Measurements from ENCODE around the gene DOLPP1.

Gene DOLPP1

DNA sequence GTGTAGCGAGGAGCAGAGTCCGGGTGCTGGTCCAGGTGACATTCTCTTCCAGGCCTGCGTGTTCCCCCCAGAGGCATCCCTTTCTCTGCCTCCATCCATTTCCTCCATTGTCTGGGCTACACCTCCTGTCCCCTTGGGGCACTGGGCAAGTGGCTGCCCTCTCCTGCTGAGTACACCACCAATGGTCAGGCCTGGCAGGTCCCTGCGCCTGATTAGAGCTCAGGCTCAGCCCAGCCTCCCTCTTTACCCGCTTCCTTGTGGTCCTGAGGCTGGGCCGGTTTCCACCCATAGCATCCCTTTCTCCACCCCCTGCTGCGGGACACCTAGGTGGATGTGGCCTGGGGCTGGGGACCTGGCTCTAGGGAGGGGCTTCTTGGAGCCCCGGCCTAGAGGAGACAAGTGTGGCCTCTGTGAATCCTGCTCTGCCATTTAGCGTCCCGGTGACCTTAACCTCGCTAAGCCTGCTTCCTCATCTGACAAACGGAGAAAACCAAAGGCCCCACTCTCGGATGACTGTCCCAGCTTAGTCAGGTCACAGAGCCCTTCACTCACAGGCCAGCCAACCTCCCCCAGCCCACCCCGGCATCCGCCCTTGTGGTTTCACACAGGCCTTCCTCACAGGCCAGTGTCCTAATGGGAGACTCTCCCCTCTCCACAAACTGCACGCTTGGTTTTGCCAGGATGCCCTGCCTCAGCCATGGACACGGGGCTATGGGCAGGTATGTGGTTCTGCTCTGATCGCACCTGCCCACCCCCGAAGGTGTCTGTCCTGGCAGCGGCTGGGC is 12.9 kb downstream of the DOLPP1 start:
- in situ Hi-C loops (cut with MboI; ENCODE audit: low sequenced_read_pairs), result no loop called here

DNA sequence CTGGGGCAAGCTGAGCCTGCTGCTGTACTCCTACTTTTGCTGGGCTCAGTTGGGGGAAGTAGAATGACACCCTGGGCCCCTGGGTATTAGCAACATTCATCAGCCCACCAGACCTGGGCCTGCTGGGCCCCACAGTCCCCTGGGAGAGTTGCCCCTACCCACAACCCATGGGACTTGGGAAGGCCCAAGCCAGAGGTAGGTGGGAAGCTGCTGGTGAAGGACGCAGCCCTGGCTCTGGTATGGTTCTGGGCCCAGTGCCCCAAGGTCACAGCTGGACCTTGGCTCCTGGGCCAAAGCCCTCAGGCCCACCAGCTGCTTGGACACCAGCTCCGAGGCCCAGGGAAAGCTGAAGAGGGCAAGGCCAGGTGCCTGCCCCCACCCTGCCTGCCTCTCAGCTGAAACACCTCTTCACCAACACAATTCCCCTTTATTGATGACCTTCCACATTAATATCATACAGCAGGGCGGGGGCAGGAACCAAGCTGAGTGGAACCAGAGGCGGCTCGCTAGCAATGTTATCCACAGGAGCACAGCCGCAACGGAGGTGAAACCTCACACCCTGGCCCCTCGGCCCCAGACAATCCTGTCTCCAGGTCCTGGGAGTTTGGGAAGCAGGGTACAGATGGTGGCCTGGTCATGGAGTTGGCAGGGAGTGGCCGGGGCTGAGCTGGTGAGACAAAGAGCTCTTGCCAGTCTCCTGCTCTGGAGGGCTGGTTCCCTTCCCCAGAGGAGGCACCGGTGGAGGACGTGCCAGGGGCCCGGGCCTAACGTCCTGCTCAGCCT is 13.7 kb downstream of the DOLPP1 start:
- in situ Hi-C loops (cut with MboI; ENCODE audit: low sequenced_read_pairs), result no loop called here

DNA sequence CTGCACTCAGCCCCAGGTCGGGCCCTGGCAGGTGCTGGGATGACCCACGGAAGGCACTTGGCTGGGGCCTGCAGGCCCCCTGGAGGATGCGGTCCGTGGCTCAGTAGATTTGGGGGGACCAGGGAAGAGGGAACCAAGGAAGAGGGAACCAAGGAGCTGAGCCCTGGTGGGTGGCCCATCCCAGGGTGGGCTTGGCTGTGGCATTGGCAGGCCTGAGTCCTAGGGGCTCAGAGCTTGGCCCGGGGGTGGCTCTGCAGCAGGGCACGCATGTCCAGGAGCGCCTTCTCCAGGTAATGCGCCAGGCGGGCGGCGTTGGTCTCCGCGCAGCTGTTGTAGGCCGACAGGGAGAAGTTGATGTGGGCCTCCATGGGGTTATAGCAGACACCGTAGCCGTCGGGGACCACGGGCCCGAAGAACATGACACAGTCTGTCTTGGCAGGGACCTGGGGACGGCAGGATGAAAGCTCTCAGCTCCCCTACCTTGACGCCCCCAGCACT is 14.3 kb downstream of the DOLPP1 start:
- in situ Hi-C loops (cut with MboI; ENCODE audit: low sequenced_read_pairs), result no loop called here

DNA sequence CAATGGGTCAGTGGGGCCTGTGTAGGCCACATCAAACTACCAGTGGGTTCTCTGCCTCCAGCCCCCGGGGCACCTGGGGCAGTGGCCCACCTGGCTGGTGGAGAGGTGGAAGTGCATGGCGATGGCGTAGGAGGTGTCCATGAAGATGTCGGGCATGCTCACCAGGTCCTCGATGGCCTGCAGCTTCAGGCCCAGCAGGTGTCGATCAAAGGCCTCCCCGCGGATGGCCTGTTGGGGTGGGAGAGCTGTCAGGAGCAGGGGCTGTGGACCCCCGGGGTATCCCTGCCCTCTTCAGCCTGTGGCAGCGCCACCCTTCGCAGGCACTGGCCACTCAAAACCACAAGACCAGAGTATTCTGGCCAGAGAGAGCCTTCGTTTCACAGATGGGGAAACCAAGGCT is 15.0 kb downstream of the DOLPP1 start:
- in situ Hi-C loops (cut with MboI; ENCODE audit: low sequenced_read_pairs), result no loop called here

DNA sequence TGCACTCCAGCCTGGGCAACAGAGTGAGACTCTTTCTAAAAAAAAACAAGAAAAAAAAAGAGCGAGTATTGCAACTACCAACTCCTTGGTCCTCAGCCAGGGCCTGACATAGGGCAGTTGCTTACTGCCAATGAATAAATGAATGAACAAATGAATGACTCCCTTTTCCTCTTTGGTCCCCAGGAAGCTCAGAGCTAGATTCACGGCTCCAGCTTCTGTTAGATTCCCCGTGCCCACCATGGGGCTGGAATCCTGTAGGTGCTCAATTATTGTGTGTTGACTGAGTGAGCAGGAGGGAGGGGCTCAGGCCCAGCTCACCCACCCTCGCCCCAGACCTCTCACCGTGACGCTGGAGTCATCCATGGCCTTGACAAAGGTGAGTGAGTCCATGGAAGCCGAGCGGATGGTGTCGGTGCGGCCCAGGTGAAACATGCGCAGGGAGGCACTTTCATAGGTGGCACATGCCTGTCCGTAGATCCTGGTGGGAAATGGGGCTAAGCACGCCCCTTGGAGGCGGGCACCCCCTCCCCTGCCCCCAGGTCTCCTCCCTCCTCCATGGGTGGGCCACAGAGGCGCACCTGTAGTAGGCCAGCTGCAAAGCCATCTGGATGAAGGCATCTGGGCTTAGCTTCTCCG is 16.9 kb downstream of the DOLPP1 start:
- in situ Hi-C loops (cut with MboI; ENCODE audit: low sequenced_read_pairs), result no loop called here

DNA sequence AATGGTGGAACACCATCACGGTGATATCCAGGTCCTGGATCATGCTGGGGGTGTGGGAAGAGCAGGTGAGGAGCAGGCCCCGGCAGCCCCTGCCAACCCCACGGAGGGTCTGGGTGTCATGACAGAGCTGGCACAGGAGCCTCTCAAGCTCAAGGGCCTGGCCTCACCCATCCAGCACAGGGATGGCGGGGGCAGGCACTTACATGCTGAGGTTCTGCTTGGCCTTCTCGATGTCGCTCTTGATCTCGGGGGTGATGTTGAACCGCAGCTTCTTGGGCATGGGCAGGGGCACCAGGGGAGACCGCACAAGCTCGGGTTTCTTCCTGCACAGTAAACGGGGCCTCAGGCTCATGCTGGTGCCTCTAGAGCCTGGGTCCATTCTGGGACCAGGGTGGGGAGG is 17.4 kb downstream of the DOLPP1 start:
- in situ Hi-C loops (cut with MboI; ENCODE audit: low sequenced_read_pairs), result no loop called here

DNA sequence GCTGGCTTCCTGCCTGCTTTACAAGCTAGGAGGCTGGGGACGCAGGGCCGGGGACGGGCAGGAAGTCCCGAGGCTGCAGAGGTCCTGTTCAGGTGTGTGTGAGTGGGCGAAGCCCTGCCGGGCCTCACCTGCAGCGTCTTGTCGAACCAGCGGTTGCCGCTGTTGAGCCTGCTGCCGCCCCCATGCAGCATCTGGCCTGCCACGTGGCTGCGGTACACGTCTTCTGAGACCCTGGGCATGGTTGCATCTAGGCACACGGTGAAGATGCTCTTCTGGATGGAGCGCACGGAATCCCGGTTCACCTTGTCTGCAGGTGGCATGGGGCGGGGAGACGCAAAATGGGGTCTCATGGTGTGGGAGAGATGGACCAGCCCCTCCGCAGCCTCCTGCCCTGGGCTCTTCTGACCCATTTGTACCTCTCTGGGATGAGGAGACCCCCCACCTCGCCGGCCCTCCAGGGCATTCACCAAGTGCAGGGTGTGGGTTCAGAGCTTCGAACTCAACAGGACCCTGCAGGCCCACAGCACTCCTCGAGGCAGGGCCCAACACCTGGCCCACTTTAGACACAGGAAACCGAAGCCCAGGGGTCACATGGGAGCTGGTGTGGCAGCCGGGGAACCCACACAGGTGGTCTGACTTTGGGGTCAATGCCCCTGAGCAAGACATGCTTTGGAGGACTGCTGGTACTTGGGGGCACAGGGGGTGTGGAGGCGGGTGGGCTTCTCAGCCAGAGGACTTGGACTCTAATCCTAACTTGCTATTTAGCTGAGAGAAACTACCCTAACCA is 19.7 kb downstream of the DOLPP1 start:
- in situ Hi-C loops (cut with MboI; ENCODE audit: low sequenced_read_pairs), result no loop called here

DNA sequence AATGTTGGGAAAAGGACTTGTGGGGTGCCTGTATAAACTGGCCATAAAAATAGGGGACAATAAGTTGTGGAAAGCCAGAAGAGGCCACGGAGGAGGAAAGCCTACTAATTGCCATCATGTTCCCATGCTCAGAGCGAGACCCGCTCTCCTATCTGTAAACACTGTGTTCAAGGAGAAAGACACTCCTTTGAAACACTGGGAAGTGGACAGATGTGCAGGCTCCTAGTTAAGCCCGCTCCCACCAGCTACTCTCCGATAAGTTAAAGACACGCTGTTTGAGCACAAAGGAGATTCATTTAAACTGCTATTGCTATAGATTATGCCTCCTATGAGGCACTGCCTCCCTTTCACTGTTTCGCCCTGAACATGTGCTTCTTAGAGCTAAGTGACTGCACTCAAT is 20.4 kb downstream of the DOLPP1 start:
- in situ Hi-C loops (cut with MboI; ENCODE audit: low sequenced_read_pairs), result no loop called here

DNA sequence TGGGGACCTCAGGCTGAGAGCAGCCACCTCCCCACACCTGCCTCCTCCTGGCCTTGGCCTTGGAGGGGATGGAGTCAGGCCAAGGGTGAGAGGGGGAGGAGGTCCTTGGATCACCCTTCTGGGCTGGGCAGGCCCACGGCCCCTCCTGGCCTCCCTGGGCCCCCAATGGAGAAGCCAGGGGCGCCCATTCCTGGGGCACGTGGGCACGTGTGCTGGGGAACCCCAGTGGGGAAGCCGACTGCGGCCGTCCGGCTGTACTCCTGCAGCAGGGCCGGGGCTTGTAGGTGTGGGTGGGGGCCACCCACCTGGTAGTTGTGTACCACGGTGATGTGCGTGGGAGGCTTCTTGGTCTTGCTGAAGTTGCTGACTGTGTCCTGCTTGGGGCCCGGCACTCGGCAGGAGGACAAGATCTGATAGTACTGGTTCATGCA is 21.2 kb downstream of the DOLPP1 start:
- in situ Hi-C loops (cut with MboI; ENCODE audit: low sequenced_read_pairs), result no loop called here

DNA sequence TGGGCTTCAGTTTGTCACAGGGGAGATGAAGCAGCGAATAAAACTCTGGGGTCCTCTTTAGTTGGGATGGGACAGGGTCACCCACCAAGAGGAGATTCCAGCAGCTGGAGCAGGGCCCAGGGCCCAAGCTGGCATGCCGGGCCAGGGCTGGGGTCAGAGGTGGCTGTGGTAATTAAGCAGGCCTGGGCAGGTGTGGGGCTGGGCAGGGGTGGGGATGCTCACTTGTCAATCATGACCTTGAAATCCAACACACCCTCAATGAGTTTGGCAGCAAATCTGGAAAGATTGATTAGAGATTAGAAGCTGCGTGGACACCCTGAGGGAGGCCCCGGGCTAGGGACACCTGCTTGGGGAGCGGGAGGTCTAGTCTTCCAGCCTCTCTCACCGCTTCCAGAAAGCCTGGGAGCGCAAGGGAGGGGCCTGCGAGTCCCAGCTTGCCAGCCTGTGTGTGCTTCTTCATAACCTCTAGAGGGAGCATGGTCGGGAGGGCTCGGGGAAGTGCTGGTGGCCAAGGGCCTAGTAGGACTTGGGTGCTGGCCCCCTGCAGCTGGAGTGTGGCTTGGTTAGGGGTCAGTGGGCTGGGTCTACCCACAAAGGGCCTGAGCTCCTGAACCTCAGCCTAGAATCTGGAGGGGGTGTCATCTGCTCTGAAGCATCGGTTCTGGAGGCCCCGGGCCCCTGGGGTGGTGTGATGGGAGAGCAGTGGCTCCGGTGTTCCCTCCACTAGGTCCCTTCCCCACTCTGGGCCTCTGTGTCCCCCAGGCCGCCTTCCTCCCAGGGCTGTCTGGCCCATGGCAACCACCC is 22.1 kb downstream of the DOLPP1 start:
- in situ Hi-C loops (cut with MboI; ENCODE audit: low sequenced_read_pairs), result no loop called here

DNA sequence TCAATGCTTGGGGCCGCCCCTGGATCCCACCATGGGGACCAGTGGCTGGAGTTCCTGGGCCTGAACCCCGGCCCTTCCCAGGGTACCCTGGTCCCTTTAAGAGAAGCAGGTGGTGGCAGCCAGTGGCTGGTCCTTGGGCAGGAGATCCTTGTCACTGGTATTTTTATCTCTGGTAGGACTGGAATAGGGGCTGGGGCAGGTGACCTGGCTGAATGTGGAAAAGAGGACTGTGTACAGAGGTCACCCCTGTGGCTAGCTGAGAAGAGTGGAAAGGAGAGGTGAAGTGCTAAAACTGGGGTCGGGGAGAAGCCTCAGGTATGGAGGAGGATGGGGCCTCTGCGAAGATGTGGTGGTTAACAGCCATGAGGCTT is 22.7 kb downstream of the DOLPP1 start:
- in situ Hi-C loops (cut with MboI; ENCODE audit: low sequenced_read_pairs), result no loop called here

DNA sequence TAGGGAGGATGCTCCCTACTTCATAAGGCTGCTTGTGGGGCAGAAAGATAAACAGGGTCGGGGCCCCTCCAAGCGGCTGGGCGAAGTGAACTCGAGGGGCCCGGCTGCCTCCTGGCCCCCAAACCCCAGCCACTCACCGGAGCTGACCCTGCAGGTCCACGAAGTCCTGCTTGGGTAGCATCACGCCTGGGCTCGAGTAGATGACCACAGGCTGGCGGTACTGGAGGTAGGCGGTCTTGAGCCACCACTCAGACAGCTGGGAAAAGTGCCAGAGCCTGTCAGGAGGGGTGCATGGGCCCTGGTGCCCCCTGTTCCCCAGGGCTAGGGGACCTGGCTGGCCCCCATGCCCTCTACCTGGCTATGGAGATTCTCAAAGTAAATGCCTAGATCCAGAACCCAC is 23.1 kb downstream of the DOLPP1 start:
- in situ Hi-C loops (cut with MboI; ENCODE audit: low sequenced_read_pairs), result no loop called here

DNA sequence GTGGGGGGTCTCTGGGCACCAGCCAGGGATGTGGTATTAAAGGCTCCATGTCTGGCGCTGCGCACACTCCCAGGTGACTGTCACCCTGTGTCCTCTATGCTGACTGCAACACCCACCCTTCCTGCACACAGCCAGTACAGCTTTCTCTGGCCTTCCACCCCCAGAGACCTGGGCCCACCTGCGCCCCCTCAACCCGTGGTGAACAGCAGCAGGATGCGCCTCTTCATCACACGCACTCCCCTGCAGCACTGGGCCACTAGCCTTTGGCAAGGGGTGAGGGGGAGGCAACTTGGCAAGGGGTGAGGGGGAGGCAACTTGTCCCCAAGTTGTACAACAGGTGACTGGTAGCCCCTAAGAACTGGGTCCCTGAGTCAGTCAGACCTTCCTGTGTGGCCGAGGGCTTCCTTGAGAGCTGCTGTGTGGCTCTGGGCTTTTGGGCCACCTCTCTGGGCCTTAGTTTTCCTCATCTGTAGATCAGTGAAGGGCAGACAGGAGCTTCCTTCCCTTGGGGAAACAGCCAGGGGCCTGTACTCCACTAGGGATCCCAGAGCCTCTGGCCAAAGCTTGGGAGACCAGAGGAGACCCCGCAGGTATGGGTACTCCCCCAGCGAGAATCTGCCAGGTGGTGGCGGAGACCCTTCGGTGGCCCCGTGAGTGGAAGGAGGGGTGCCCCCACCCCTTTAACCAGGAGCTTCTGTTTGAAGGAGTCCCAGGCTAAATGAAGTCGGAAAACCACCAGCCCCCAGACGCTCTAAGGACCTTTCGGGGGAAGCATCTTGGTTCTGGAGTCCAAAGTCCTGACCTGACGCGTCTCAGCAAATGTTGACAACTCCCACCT is 25.2 kb downstream of the DOLPP1 start:
- in situ Hi-C loops (cut with MboI; ENCODE audit: low sequenced_read_pairs), result no loop called here

DNA sequence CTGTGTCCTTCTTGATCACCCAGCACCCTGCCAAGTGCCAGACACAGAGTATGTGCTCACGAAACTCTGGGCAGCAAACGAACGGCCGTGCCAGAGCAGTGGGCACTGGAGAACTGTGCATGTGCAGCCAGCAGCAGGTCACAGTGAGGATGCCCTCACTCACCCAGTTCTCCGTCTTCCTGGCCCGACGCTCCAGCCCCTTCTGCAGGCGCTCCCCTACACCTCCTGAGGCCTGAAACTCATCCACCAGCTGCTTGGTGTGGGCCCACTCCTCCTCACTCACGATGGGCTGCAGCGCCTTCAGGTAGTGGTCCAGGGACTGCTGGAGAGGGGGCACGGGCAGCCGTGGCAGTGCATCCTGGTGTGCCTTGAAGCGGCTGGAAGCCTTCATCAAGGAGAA is 26.7 kb downstream of the DOLPP1 start:
- in situ Hi-C loops (cut with MboI; ENCODE audit: low sequenced_read_pairs), result no loop called here

DNA sequence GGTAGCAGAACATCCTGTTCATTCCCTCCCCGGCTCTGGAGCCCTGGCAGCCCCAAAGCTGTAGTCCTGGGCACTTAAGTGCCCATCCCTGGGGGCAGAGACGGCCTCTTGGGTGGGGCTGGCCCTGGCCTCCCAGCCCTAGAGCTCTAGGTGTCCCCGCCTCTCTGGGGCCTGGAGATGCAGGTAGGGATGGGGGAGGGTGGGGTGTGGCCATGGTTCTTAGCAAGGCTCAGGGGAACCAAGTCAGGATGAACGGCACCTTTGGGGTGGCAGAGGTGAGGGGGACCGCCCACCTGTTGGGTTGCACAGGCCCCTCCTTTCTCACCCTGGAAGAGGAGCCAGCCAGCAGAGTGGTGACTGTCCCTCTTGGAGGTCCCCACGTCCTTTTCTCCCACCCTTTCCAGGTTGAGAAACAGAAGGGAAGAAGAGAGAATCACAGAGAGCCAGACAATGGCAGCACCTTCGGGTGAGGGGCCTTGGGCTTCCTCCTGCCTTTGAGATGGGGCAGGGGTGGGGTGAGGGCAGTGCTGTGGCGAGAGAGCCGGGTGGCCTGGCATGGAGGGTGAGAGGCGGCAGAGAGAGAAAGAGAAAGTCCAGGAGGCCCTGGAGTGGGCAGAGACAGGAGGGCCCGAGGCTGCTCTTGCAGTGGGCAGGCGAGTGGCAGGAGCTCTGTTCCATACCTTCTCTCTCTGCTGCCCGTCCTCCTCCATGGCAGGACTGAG is 27.3 kb downstream of the DOLPP1 start:
- in situ Hi-C loops (cut with MboI; ENCODE audit: low sequenced_read_pairs), result no loop called here

DNA sequence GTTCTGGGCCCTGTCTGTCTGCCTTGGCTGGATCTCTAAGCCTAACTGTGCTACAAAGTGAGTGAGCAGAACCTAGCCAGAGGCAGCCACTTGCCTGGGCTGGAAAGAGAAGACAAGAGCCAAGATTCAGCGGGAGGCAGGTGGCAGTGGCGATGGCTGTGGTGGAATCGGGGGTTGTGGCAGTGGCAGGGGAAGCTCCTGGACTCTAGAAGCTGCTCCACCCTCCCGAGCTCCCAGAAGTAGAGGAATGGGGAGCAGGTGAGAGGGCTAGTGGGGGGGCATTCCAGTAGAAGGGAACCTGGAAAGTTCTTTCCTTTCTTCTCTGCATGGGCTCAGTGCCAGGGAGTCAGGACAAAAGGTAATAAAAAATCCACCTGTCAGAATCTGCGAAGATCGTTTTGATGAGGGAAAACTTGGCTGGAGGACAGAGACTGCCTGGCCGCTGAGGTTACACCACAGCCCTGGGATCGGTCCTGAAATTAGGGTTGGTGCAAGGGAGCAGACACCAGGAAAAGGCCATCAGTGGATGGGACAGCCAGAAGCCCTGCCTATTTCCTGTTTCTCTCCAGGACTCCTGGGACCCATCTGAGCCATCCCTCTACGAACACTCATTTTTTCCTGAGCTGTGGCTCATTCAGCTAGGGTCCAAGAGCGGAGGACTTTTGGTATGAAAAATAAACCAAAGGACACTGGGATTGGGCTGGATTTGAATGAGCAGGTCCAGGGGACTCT is 28.1 kb downstream of the DOLPP1 start:
- in situ Hi-C loops (cut with MboI; ENCODE audit: low sequenced_read_pairs), result no loop called here

DNA sequence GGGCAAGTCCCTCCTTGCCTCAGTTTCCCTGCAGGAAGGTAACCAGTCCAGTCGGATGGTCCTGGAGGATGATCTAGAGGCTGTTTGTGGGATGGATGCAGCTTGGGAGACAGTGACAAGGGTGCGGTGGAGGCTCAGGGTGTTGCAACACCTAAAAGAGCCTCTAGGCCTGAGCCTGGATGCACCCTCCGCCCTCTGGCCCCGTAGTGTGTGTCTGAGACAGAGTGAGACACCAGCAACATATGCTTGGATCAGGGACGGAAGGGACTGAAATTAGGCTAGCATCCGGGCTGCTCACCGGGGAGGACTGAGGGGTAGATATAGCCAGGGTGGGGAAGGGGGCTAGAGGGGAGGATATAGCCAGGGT is 28.6 kb downstream of the DOLPP1 start:
- in situ Hi-C loops (cut with MboI; ENCODE audit: low sequenced_read_pairs), result no loop called here
